Measurements from ENCODE around the gene MCC. TPM values are rescaled to one million over a fixed set of nuclear protein-coding genes. Genes with fewer than 3 reads are reported as not detected.

The MCC gene
- total RNA-seq, 4 donors from 2014 or later = 17.0 to 24.8 (median 21.0) TPM

DNA sequence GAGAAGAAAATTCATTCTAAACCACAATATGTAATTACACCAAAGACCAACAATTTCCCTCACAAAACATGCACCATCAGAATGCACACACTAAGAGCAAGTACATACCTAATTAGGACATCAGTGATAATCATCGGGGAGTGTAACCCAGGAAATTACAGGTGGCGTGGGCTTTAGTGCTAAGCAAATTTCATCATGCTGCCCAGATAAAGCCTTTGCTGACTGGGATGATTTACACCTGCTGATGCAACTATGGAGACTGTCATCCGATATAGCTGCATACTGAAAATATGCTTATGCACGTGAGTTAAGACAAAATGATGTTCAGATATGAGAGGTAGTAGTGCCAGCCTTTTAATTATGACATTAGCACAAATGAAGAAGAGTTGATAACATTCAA lies 388.4 kb downstream of the MCC start:
- Histone ChIP-seq H3K27ac (replicated peaks in 1 of 4) (no peak overlapping the region), H3K4me1 (peaks cover 0 to 5% (median 0%) of the 10 kb centered on the region in 4 donors), H3K36me3 (peaks cover 8 to 44% (median 18%) of the 10 kb centered on the region in 4 donors), H3K4me3 (no peak overlapping the region), H3K27me3 (no peaks in the 10 kb centered on the region), H3K9me3 (no peaks in the 10 kb centered on the region)
- TF ChIP-seq POLR2A (IDR thresholded peaks at IDR 0.05; ENCODE audit: low read depth) (no peak), POLR2AphosphoS5 (IDR thresholded peaks at IDR 0.05) (no peak), EP300 (IDR thresholded peaks at IDR 0.05) (no peak), CTCF (IDR thresholded peaks at IDR 0.05) (no peak)
- no peak for DNase-seq (ENCODE audit: extremely low spot score)
- 85% methylated on average over 4 of the region's 4 CpGs for WGBS
- intact Hi-C loops (cut with DNase I) = no loop called here

DNA sequence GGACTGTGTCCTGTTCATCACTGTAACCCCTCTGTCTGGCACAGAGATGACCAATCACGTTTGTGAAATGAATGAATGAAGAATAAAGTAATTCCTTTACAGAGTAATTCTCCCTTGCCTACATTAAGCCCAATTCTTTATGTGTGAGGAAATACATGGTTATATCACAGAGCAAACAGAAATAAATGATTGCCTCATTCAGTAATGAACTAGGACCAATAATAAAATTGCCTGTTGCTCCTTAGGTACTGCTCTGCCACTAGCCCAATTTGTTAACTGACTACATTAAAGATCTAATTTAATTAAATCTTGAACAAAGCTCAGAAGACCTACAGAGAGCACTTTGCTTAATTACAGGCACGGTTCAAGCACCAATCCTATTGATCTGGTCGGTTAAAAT lies 389.9 kb downstream of the MCC start:
- TF ChIP-seq EP300 (IDR thresholded peaks at IDR 0.05) (no peak), CTCF (IDR thresholded peaks at IDR 0.05) (no peak), POLR2A (IDR thresholded peaks at IDR 0.05; ENCODE audit: low read depth) (no peak), POLR2AphosphoS5 (IDR thresholded peaks at IDR 0.05) (no peak)
- no peaks in the 10 kb centered on the region for H3K27me3 ChIP-seq
- H3K27ac ChIP-seq (replicated peaks in 1 of 4) = no peak overlapping the region
- H3K36me3 ChIP-seq = peaks cover 0 to 37% (median 13%) of the 10 kb centered on the region in 4 donors
- H3K4me3 ChIP-seq = no peak overlapping the region
- intact Hi-C loops (cut with DNase I) = no loop called here
- no peak for DNase-seq (ENCODE audit: extremely low spot score)
- 73% methylated on average over 3 of the region's 3 CpGs for WGBS
- peaks cover 0 to 5% (median 0%) of the 10 kb centered on the region in 4 donors for H3K4me1 ChIP-seq
- no peaks in the 10 kb centered on the region for H3K9me3 ChIP-seq

DNA sequence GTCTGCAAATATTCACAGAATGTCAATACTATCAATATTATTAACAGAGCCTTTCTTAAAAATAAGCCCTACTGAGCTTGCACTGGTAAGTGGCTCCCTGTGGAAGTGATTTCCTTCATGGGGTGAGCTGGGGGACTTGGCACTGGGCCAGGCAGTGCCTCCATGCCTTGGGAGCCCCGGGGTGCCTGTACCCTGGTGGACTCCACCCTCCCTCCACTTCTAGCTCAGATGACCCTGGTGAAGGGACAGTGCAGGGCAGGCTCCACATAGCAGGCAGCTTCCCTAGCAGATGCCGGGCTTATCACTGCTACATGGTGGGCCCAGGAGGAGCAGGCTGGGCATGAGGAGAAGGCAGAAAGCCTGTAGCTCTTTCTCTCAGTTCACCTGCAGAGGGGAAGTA lies 392.4 kb downstream of the MCC start:
- intact Hi-C loops (cut with DNase I) = no loop called here
- Histone ChIP-seq H3K36me3 (peaks cover 0 to 23% (median 4%) of the 10 kb centered on the region in 4 donors), H3K27me3 (no peaks in the 10 kb centered on the region), H3K9me3 (no peaks in the 10 kb centered on the region), H3K4me3 (no peak overlapping the region), H3K27ac (replicated peaks in 1 of 4) (no peak overlapping the region), H3K4me1 (peaks cover 4 to 12% (median 8%) of the 10 kb centered on the region in 4 donors)
- TF ChIP-seq EP300 (IDR thresholded peaks at IDR 0.05) = no peak
- no peak for TF ChIP-seq POLR2A (IDR thresholded peaks at IDR 0.05; ENCODE audit: low read depth)
- TF ChIP-seq POLR2AphosphoS5 (IDR thresholded peaks at IDR 0.05) = no peak
- no peak for TF ChIP-seq CTCF (IDR thresholded peaks at IDR 0.05)
- 92% methylated on average over 2 of the region's 2 CpGs for WGBS
- no peak for DNase-seq (ENCODE audit: extremely low spot score)

- H3K4me1 ChIP-seq = peaks cover 17 to 34% (median 27%) of the 10 kb centered on the region in 4 donors
- no peak overlapping the region for H3K27ac ChIP-seq (replicated peaks in 1 of 4)
- TF ChIP-seq POLR2A (IDR thresholded peaks at IDR 0.05; ENCODE audit: low read depth) (no peak), POLR2AphosphoS5 (IDR thresholded peaks at IDR 0.05) (no peak), EP300 (IDR thresholded peaks at IDR 0.05) (no peak), CTCF (IDR thresholded peaks at IDR 0.05) (no peak)
- peaks cover 0 to 12% (median 2%) of the 10 kb centered on the region in 4 donors for H3K36me3 ChIP-seq
- H3K9me3 ChIP-seq = no peaks in the 10 kb centered on the region
- H3K27me3 ChIP-seq = no peaks in the 10 kb centered on the region
- no peak overlapping the region for H3K4me3 ChIP-seq
- intact Hi-C loops (cut with DNase I) = no loop called here
- 86% methylated on average over 3 of the region's 3 CpGs for WGBS
- DNase-seq (ENCODE audit: extremely low spot score) = no peak
Measured at GRCh38 chr5:113093558-113093957, 394.7 kb downstream of the MCC start.

- no peaks in the 10 kb centered on the region for H3K9me3 ChIP-seq
Measured at GRCh38 chr5:113092683-113093082, 395.6 kb downstream of the MCC start.

More at GRCh38 chr5:113092683-113093082, 395.6 kb downstream of the MCC start:
- intact Hi-C loops (cut with DNase I) = no loop called here
- no peaks in the 10 kb centered on the region for H3K27me3 ChIP-seq
- WGBS = 61% methylated on average over 4 of the region's 4 CpGs
- peaks cover 0 to 4% (median under 1%) of the 10 kb centered on the region in 4 donors for H3K36me3 ChIP-seq
- TF ChIP-seq CTCF (IDR thresholded peaks at IDR 0.05) (no peak), POLR2AphosphoS5 (IDR thresholded peaks at IDR 0.05) (no peak), POLR2A (IDR thresholded peaks at IDR 0.05; ENCODE audit: low read depth) (no peak), EP300 (IDR thresholded peaks at IDR 0.05) (no peak)
- H3K27ac ChIP-seq (replicated peaks in 1 of 4) = no peak overlapping the region
- no peak for DNase-seq (ENCODE audit: extremely low spot score)
- H3K4me1 ChIP-seq = peaks cover 24 to 41% (median 27%) of the 10 kb centered on the region in 4 donors
- no peak overlapping the region for H3K4me3 ChIP-seq
